ENCODE data around the gene SLC25A27.
"Not testable (repeated sequence)": the region's sequence is repeated elsewhere in the genome, so short reads cannot be mapped to it uniquely, and the experiment has no call there.

DNA sequence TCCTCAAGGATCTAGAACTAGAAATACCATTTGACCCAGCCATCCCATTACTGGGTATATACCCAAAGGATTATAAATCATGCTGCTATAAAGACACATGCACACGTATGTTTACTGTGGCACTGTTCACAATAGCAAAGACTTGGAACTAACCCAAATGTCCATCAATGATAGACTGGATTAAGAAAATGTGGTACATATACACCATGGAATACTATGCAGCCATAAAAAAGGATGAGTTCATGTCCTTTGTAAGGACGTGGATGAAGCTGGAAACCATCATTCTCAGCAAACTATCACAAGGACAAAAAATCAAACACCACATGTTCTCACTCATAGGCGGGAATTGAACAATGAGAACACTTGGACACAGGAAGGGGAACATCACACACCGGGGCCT lies 4.7 kb upstream of the SLC25A27 start:
- TF ChIP-seq POLR2A (IDR thresholded peaks at IDR 0.05) = not testable (repeated sequence)
- TF ChIP-seq, protein P1, sequence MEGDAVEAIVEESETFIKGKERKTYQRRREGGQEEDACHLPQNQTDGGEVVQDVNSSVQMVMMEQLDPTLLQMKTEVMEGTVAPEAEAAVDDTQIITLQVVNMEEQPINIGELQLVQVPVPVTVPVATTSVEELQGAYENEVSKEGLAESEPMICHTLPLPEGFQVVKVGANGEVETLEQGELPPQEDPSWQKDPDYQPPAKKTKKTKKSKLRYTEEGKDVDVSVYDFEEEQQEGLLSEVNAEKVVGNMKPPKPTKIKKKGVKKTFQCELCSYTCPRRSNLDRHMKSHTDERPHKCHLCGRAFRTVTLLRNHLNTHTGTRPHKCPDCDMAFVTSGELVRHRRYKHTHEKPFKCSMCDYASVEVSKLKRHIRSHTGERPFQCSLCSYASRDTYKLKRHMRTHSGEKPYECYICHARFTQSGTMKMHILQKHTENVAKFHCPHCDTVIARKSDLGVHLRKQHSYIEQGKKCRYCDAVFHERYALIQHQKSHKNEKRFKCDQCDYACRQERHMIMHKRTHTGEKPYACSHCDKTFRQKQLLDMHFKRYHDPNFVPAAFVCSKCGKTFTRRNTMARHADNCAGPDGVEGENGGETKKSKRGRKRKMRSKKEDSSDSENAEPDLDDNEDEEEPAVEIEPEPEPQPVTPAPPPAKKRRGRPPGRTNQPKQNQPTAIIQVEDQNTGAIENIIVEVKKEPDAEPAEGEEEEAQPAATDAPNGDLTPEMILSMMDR (IDR thresholded peaks at IDR 0.05) = not testable (repeated sequence)
